Testis (tissue), 5 donors: ENCODE measurements around the gene SPCS3. TPM values are rescaled to one million over a fixed set of nuclear protein-coding genes. Genes with fewer than 3 reads are reported as not detected.

Experiments
- DNase-seq: peaks from one replicate; pipeline ENCODE4 v3.0.0-alpha.2; 2019
- H3K27ac ChIP-seq, 2 donors: fragments of 200-600 bp; sonication (generic); one replicate each; pipeline ENCODE4 v1.5.1; 2019
- H3K27me3 ChIP-seq: fragments of 200-600 bp; sonication (generic); one replicate; pipeline ENCODE4 v1.5.1; 2019
- H3K36me3 ChIP-seq: fragments of 200-600 bp; sonication (generic); one replicate; pipeline ENCODE4 v1.5.1; 2017; ENCODE audit warnings: low read depth; ENCODE audit errors: missing control alignments
- H3K4me1 ChIP-seq: fragments of 200-600 bp; sonication (generic); one replicate; pipeline ENCODE4 v1.5.1; 2019
- H3K4me3 ChIP-seq, 2 donors: fragments of 200-600 bp; sonication (generic); one replicate each; pipeline ENCODE4 v1.5.1; 2017 to 2019
- H3K9me3 ChIP-seq: fragments of 200-600 bp; sonication (generic); one replicate; pipeline ENCODE4 v1.5.1; 2017
- POLR2A ChIP-seq: fragments of 450-650 bp; IDR thresholded peaks from one replicate; pipeline ENCODE4 v1.6.1; 2017; ENCODE audit warnings: antibody characterized with exemption, mild to moderate bottlenecking, moderate library complexity
- WGBS, 2 donors: methylation state at CpG; one replicate each; pipeline ENCODE4 v1.1.5; 2018; 5-methylcytosine and 5-hydroxymethylcytosine counted together
- intact Hi-C: fragments of 100-400 bp; cut with DNase I; formaldehyde crosslinking; loops from one replicate; pipeline ENCODE4 v1.15.1; 2023; ENCODE audit warnings: low total_unique reads
- long read RNA-seq, 2 donors: transcript quantifications; one replicate each; lab custom pipeline, GENCODE V29; 2026
- polyA plus RNA-seq: library from polyadenylated mRNA; stranded (reverse); fragments of 350-450 nt; fragmentation: Illumina TruSeq; extraction: RNeasy Lipid Tissue Mini Kit (QIAGEN cat#74804); gene quantifications from one replicate; pipeline ENCODE4 v1.2.3, GENCODE V29; 2014; ENCODE audit warnings: low read depth, low replicate concordance; ENCODE audit not compliant: insufficient read depth
- total RNA-seq, 2 donors: library from RNA; depleted of rRNA; stranded (reverse); fragments of >200 nt; gene quantifications; one replicate each; pipeline ENCODE4 v1.2.3, GENCODE V29; 2016
- TF ChIP-seq, protein P1 (sequence below), 3 experiments: fragments of 450-650 bp in 2 of 3; fragments of 200-600 bp in 1 of 3; sonication (generic) in 1 of 3; IDR thresholded peaks; one replicate each; pipeline ENCODE4 v1.5.1; 2016 to 2019; ENCODE audit warnings: antibody characterized with exemption in 3 of 3, mild to moderate bottlenecking in 2 of 3, moderate library complexity in 1 of 3

Gene SPCS3
- total RNA-seq (10 to 100 TPM; 26.6 to 30.2 TPM), polyA plus RNA-seq (29.2 TPM)
- long read RNA-seq, donor 1, full-length matches to known transcripts = 39 of 88 reads
- long read RNA-seq, donor 1, partial matches to known transcripts = 49 of 88 reads
- long read RNA-seq, donor 1, other reads (novel, unspliced or antisense) = 0 of 88 reads
- long read RNA-seq, donor 2, full-length matches to known transcripts = 24 of 24 reads
- long read RNA-seq, donor 2, partial matches to known transcripts = 0 of 24 reads
- long read RNA-seq, donor 2, other reads (novel, unspliced or antisense) = 0 of 24 reads

GRCh38 chr4:176319704-176320339 is at the start of gene SPCS3:
TSS of gene SPCS3 (plus strand) at chr4:176319966. CDS start at chr4:176320077, 111 bp downstream.
- peaks cover 15% of the 10 kb centered on the region for H3K4me1 ChIP-seq
- no peaks in the 10 kb centered on the region for H3K9me3 ChIP-seq
- TF ChIP-seq POLR2A = peak; percentile 32
- TF ChIP-seq, protein P1, sequence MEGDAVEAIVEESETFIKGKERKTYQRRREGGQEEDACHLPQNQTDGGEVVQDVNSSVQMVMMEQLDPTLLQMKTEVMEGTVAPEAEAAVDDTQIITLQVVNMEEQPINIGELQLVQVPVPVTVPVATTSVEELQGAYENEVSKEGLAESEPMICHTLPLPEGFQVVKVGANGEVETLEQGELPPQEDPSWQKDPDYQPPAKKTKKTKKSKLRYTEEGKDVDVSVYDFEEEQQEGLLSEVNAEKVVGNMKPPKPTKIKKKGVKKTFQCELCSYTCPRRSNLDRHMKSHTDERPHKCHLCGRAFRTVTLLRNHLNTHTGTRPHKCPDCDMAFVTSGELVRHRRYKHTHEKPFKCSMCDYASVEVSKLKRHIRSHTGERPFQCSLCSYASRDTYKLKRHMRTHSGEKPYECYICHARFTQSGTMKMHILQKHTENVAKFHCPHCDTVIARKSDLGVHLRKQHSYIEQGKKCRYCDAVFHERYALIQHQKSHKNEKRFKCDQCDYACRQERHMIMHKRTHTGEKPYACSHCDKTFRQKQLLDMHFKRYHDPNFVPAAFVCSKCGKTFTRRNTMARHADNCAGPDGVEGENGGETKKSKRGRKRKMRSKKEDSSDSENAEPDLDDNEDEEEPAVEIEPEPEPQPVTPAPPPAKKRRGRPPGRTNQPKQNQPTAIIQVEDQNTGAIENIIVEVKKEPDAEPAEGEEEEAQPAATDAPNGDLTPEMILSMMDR (IDR thresholded peaks at IDR 0.05) = no peak
- H3K27ac ChIP-seq = peak within 1 kb of the TSS; percentile 91 to 97
- no peaks in the 10 kb centered on the region for H3K27me3 ChIP-seq
- 0 to 1% methylated on average over 2 to 88 of the region's 94 CpGs for WGBS, 2 donors
- peak within 1 kb of the TSS; percentile 80 to 97 for H3K4me3 ChIP-seq
- H3K36me3 ChIP-seq = no peaks in the 10 kb centered on the region
- peak; percentile 98 for DNase-seq
- intact Hi-C loops = no loop called here

GRCh38 chr4:176270669-176271068 is 49.1 kb upstream of the SPCS3 start:
- intact Hi-C loops = no loop called here

GRCh38 chr4:176271749-176272148 is 48.0 kb upstream of the SPCS3 start:
- intact Hi-C loops = no loop called here
- no peaks in the 10 kb centered on the region for H3K9me3 ChIP-seq
- no peak for TF ChIP-seq POLR2A
- TF ChIP-seq, protein P1 (IDR thresholded peaks at IDR 0.05) = no peak
- DNase-seq = no peak
- no peaks in the 10 kb centered on the region for H3K27me3 ChIP-seq
- no peak overlapping the region for H3K4me3 ChIP-seq
- no peaks in the 10 kb centered on the region for H3K36me3 ChIP-seq
- H3K27ac ChIP-seq = no peak overlapping the region
- no peaks in the 10 kb centered on the region for H3K4me1 ChIP-seq
- WGBS, 2 donors = 85 to 90% methylated on average over 3 of the region's 3 CpGs

More at GRCh38 chr4:176270669-176271068, 49.1 kb upstream of the SPCS3 start:
- WGBS, 2 donors = 55 to 68% methylated on average over 5 of the region's 5 CpGs
- Histone ChIP-seq H3K4me3 (no peak overlapping the region), H3K9me3 (no peaks in the 10 kb centered on the region), H3K36me3 (no peaks in the 10 kb centered on the region), H3K27me3 (no peaks in the 10 kb centered on the region), H3K4me1 (no peaks in the 10 kb centered on the region), H3K27ac (no peak overlapping the region)
- no peak for TF ChIP-seq POLR2A
- TF ChIP-seq, protein P1 (IDR thresholded peaks at IDR 0.05) = no peak
- DNase-seq = no peak

- H3K27ac ChIP-seq = no peak overlapping the region
- TF ChIP-seq POLR2A = no peak
- TF ChIP-seq, protein P1 (IDR thresholded peaks at IDR 0.05) = no peak
- intact Hi-C loops = no loop called here
- no peaks in the 10 kb centered on the region for H3K4me1 ChIP-seq
- no peak for DNase-seq
- no peaks in the 10 kb centered on the region for H3K36me3 ChIP-seq
- 71 to 74% methylated on average over 3 of the region's 3 CpGs for WGBS, 2 donors
- no peak overlapping the region for H3K4me3 ChIP-seq
- H3K27me3 ChIP-seq = no peaks in the 10 kb centered on the region
- no peaks in the 10 kb centered on the region for H3K9me3 ChIP-seq
These were observed 47.0 kb upstream of the SPCS3 start for GRCh38 chr4:176272799-176273198.
